GM13977 (cell line): ENCODE measurements around the gene MRPL2.
A peak's percentile ranks its signal among the peaks of the same experiment; 100 is the strongest.

Source experiments
- DNase-seq: peaks from one replicate; pipeline ENCODE4 v3.0.0; 2012; ENCODE audit warnings: low spot score
- in situ Hi-C: fragments of 300-500 bp; cut with MboI; formaldehyde crosslinking; loops from one replicate; pipeline ENCODE4 v1.12.0; 2022; ENCODE audit warnings: low sequenced_read_pairs, low pct_unique_long_range_greater_than_20kb, mixed read lengths, inconsistent platforms; ENCODE audit not compliant: unreplicated experiment
- TF ChIP-seq, protein P1 (sequence below): IDR thresholded peaks from 2 replicates; pipeline ENCODE4 v1.5.1; 2012; ENCODE audit warnings: mild to moderate bottlenecking, control low read depth; ENCODE audit not compliant: insufficient read depth; ENCODE audit errors: extremely low read depth, missing control alignments

MRPL2 gene

GRCh38 chr6:43060755-43061633 lies 1.8 kb upstream of the MRPL2 start:
- TF ChIP-seq, protein P1, sequence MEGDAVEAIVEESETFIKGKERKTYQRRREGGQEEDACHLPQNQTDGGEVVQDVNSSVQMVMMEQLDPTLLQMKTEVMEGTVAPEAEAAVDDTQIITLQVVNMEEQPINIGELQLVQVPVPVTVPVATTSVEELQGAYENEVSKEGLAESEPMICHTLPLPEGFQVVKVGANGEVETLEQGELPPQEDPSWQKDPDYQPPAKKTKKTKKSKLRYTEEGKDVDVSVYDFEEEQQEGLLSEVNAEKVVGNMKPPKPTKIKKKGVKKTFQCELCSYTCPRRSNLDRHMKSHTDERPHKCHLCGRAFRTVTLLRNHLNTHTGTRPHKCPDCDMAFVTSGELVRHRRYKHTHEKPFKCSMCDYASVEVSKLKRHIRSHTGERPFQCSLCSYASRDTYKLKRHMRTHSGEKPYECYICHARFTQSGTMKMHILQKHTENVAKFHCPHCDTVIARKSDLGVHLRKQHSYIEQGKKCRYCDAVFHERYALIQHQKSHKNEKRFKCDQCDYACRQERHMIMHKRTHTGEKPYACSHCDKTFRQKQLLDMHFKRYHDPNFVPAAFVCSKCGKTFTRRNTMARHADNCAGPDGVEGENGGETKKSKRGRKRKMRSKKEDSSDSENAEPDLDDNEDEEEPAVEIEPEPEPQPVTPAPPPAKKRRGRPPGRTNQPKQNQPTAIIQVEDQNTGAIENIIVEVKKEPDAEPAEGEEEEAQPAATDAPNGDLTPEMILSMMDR, result no peak
- in situ Hi-C loops, result no loop called here

GRCh38 chr6:43060034-43060754 lies 960 bp upstream of the MRPL2 start:
- in situ Hi-C loops, result no loop called here
- DNase-seq, result no peak
- TF ChIP-seq, protein P1, result no peak

More at GRCh38 chr6:43060755-43061633, 1.8 kb upstream of the MRPL2 start:
- DNase-seq, result no peak

GRCh38 chr6:43058531-43058930 lies 703 bp downstream of the MRPL2 start:
- DNase-seq, result no peak
- in situ Hi-C loops, result no loop called here
- TF ChIP-seq, protein P1, result no peak

DNA sequence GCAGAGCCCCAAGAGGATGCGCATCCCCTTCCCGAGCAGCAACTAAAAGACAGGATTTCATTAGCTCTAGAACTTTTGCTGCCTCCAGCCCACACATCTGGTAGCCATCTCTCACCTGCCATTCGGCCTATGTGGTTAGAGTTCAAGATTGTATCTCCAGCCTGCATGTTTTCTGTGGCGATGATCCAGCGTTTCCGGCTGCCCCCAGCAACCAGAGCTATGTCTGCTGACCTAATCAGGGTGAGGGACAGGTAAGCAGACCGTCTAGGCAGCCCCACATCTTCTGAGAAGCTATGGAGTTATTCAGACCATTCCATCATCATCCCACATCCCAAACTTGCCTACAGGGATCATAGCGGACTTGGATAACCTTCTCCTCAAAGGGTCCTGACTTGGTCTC lies 3.3 kb downstream of the MRPL2 start:
- in situ Hi-C loops, result no loop called here
- TF ChIP-seq, protein P1, result no peak
- no peak for DNase-seq

GRCh38 chr6:43054206-43054943 lies 4.9 kb downstream of the MRPL2 start:
- TF ChIP-seq, protein P1, result no peak
- no peak for DNase-seq
- in situ Hi-C loops, result no loop called here

DNA sequence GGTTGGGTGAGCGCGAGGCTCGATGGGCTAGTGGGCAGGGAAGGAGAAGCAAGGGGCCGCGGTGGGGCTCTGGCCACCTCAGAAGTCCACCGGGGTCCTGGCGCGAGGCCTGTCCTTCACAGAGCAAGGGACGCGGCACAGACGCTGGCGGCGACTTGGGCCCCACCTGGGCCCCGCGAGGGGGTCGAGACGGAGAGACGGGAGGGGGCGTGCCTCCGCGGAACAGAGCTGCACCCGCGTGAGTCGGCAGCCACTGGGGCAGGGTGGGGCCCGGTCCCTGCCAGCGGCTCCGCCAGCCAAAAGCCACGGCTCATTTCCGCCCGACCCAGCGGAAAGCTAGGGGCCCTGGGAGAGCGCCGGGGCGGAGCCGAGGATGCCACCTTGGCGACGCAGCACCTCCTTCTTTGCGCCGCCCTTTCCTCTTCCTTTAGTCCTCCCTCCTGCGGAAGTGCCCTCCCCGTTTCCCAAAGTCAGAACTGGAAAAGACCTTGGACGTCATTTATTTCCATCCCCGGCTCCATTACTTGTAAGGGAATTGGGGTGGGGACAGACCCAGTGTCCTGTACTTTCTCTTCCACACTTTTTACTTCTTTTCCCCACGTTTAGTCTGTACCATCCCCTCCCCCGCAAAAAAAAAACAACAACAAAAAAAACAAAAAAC lies 5.6 kb downstream of the MRPL2 start, which contains the start of gene CUL7:
Gene CUL7 (minus strand): TSS at position 307 of the 661 bp plus-strand sequence. CDS start 1,063 bp downstream, outside the sequence.
- peak; percentile 97 for DNase-seq
- in situ Hi-C loops, result no loop called here

More for the DNA sequence above, 5.6 kb downstream of the MRPL2 start, which contains the start of gene CUL7:
- TF ChIP-seq, protein P1, result no peak
